GM19240 (cell line): ENCODE measurements around the gene GJD3.
"Not testable (repeated sequence)": the region's sequence is repeated elsewhere in the genome, so short reads cannot be mapped to it uniquely, and the experiment has no call there.

Experiments used
- DNase-seq: peaks from one replicate; pipeline ENCODE4 v3.0.0; 2011; ENCODE audit warnings: low spot score; ENCODE audit not compliant: insufficient read length

The GJD3 gene

GRCh38 chr17:40369923-40370322, 5.4 kb upstream of the GJD3 start:
- DNase-seq: no peak

- not testable (repeated sequence) for DNase-seq
Observed at GRCh38 chr17:40367728-40368127, 3.2 kb upstream of the GJD3 start.

GRCh38 chr17:40366861-40367518, 2.5 kb upstream of the GJD3 start:
- DNase-seq: no peak

GRCh38 chr17:40366076-40366860, 1.7 kb upstream of the GJD3 start:
- DNase-seq: no peak

- DNase-seq: no peak
Observed at GRCh38 chr17:40364906-40365305, 369 bp upstream of the GJD3 start.

- peak; percentile 21 for DNase-seq
Observed at GRCh38 chr17:40363111-40363827, 1.3 kb downstream of the GJD3 start.

GRCh38 chr17:40362696-40363110, 1.8 kb downstream of the GJD3 start:
- DNase-seq: peak; percentile 91

- DNase-seq: no peak
Observed at GRCh38 chr17:40361925-40362695, 2.4 kb downstream of the GJD3 start.

- no peak for DNase-seq
Observed at GRCh38 chr17:40361063-40361924, 3.2 kb downstream of the GJD3 start.

GRCh38 chr17:40360091-40360490, 4.4 kb downstream of the GJD3 start:
- no peak for DNase-seq

- peak; percentile 96 for DNase-seq
Observed at GRCh38 chr17:40358323-40359038, 6.1 kb downstream of the GJD3 start.

- no peak for DNase-seq
Observed at GRCh38 chr17:40356990-40357881, 7.3 kb downstream of the GJD3 start.

- DNase-seq: no peak
Observed at GRCh38 chr17:40355804-40356758, 8.5 kb downstream of the GJD3 start.

GRCh38 chr17:40355123-40355803, 9.3 kb downstream of the GJD3 start:
- DNase-seq: peak; percentile 84

- no peak for DNase-seq
Observed at GRCh38 chr17:40354221-40355122, 10.1 kb downstream of the GJD3 start.

- no peak for DNase-seq
Observed at GRCh38 chr17:40352779-40353394, 11.7 kb downstream of the GJD3 start.
